ENCODE measurements around the gene STAMBPL1.

- TF ChIP-seq POLR2A (IDR thresholded peaks at IDR 0.05), result no peak
- TF ChIP-seq CTCF (IDR thresholded peaks at IDR 0.05 in 8 of 11, conservative IDR thresholded peaks at IDR 0.05 in 3 of 11), result no peak
- no peak for TF ChIP-seq POLR2AphosphoS5 (IDR thresholded peaks at IDR 0.05)
Observed at GRCh38 chr10:88895250-88895649, 15.2 kb downstream of the STAMBPL1 start.
